K562 (cell line): ENCODE results near the gene IGF2. TPM values are rescaled to one million over a fixed set of nuclear protein-coding genes. Genes with fewer than 3 reads are reported as not detected.

Experiments
- ATAC-seq: fragments of 200-7000 bp; cut with Tn5 transposase; 3 replicates; pipeline ENCODE4 v1.9.1; 2020; ENCODE audit warnings: moderate library complexity
- BruUV-seq: library from RNA; stranded (reverse); fragments of 400-500 nt; replicated peaks from 2 replicates; lab custom pipeline; 2021; lab: Mats Ljungman, UMichigan
- CTCF ChIA-PET: fragments of 300-600 bp; formaldehyde crosslinking; extraction: SDS; loops from one replicate; lab custom pipeline; 2021; ENCODE audit warnings: low intra/inter-chr PET ratio; lab: Yijun Ruan, JAX
- POLR2A ChIA-PET: fragments of 300-600, 350-650 bp; sonication (Branson Sonifier 250); formaldehyde crosslinking; extraction: SDS; loops from one replicate; lab custom pipeline; 2021; ENCODE audit warnings: antibody characterized with exemption, inconsistent platforms; lab: Yijun Ruan, JAX
- DNase-seq, 4 experiments: peaks; one replicate each; pipeline versions ENCODE4 v3.0.0 to v3.0.0-alpha.2; 2011 to 2018; ENCODE audit warnings: low spot score in 3 of 4, mixed read lengths in 3 of 4; ENCODE audit errors: extremely low read depth in 1 of 4
- FAIRE-seq: peaks from 2 replicates; lab custom pipeline; 2011; peaks lifted over from hg19 to GRCh38; lab: Jason Lieb, UNC
- H2AFZ ChIP-seq: 2 replicates; pipeline ENCODE4 v1.6.0; 2011; ENCODE audit warnings: low read depth, low read length, control low read depth, inconsistent platforms
- H3K27ac ChIP-seq: fragments of 200-600 bp; 3 replicates; pipeline ENCODE4 v1.8.0; 2011; ENCODE audit warnings: low read depth, mild to moderate bottlenecking, control low read depth, inconsistent platforms, low read length, moderate library complexity, mixed read lengths; ENCODE audit errors: extremely low read depth
- H3K27me3 ChIP-seq, 2 experiments: fragments of 300-600 bp in 1 of 2; 2 replicates in 1 of 2; 3 replicates in 1 of 2; pipeline versions ENCODE4 v1.6.0 to v1.8.0; 2011; ENCODE audit warnings: inconsistent platforms in 2 of 2, low read length in 2 of 2, mild to moderate bottlenecking in 1 of 2, mixed read lengths in 1 of 2, moderate library complexity in 1 of 2; ENCODE audit not compliant: control insufficient read depth in 2 of 2, insufficient read depth in 2 of 2
- H3K36me3 ChIP-seq: fragments of 300-600 bp; 3 replicates; pipeline ENCODE4 v1.8.0; 2011; ENCODE audit warnings: mild to moderate bottlenecking, low read length, inconsistent platforms; ENCODE audit not compliant: control insufficient read depth, insufficient read depth
- H3K4me1 ChIP-seq, 2 experiments: fragments of 200-600 bp in 1 of 2; replicated peaks in 1 of 2; 2 replicates in 1 of 2; 3 replicates in 1 of 2; pipeline versions ENCODE4 v1.5.1 to v1.8.0; 2011; ENCODE audit warnings: inconsistent platforms in 2 of 2, low read length in 2 of 2, mild to moderate bottlenecking in 1 of 2, mixed read lengths in 1 of 2, moderate library complexity in 1 of 2; ENCODE audit not compliant: control insufficient read depth in 2 of 2, insufficient read depth in 2 of 2
- H3K4me2 ChIP-seq: 2 replicates; pipeline ENCODE4 v1.6.1; 2011; ENCODE audit warnings: low read length, control low read depth, inconsistent platforms, mixed read lengths; ENCODE audit not compliant: insufficient read depth
- H3K4me3 ChIP-seq: fragments of 200-600 bp; sonication (generic), shearing (Covaris generic); 2 replicates; pipeline ENCODE4 v1.5.1; 2016; ENCODE audit warnings: control low read depth, inconsistent platforms
- H3K79me2 ChIP-seq: fragments of 200-600 bp; 3 replicates; pipeline ENCODE4 v1.8.0; 2011; ENCODE audit warnings: low read length, inconsistent platforms; ENCODE audit not compliant: control insufficient read depth, insufficient read depth
- H3K9ac ChIP-seq, 2 experiments: 2 replicates each; pipeline versions ENCODE4 v1.6.0 to v1.6.1; 2011; ENCODE audit warnings: low read depth in 2 of 2, low read length in 2 of 2, control low read depth in 1 of 2, inconsistent platforms in 1 of 2, mild to moderate bottlenecking in 1 of 2, mixed read lengths in 1 of 2; ENCODE audit not compliant: insufficient read depth in 1 of 2
- H3K9me1 ChIP-seq: one replicate; pipeline ENCODE4 v1.6.0; 2011; ENCODE audit warnings: inconsistent platforms, mild to moderate bottlenecking, low read length, moderate library complexity; ENCODE audit not compliant: control insufficient read depth, insufficient read depth
- H3K9me3 ChIP-seq: replicated peaks from 2 replicates; pipeline ENCODE4 v1.5.1; 2011; ENCODE audit warnings: low read depth, low read length, inconsistent platforms; ENCODE audit not compliant: control insufficient read depth, insufficient read depth
- H4K20me1 ChIP-seq: replicated peaks from 2 replicates; pipeline ENCODE4 v1.6.1; 2011; ENCODE audit warnings: low read length, inconsistent platforms, mixed read lengths; ENCODE audit not compliant: control insufficient read depth, insufficient read depth
- MAFG ChIP-seq: fragments of 450-650 bp; conservative IDR thresholded peaks from 2 replicates; pipeline ENCODE4 v1.6.1; 2016; ENCODE audit warnings: missing genetic modification characterization, missing compliant biosample characterization
- MAFK ChIP-seq: IDR thresholded peaks from 2 replicates; pipeline ENCODE4 v1.6.1; 2011; ENCODE audit warnings: low read length, improper control_type of control experiment
- MAX ChIP-seq: sonication (generic); formaldehyde crosslinking; IDR thresholded peaks from 2 replicates; pipeline ENCODE4 v1.9.0; 2022; ENCODE audit warnings: mild to moderate bottlenecking, missing genetic modification reagents
- MTA3 ChIP-seq: fragments of 450-650 bp; formaldehyde crosslinking; IDR thresholded peaks from 2 replicates; pipeline ENCODE4 v1.6.1; 2017; ENCODE audit warnings: mild to moderate bottlenecking, borderline replicate concordance
- MYNN ChIP-seq, 2 experiments: sonication (generic); formaldehyde crosslinking in 1 of 2; IDR thresholded peaks; 2 replicates each; pipeline versions ENCODE4 v1.5.0 to v1.6.1; 2016 to 2020; ENCODE audit warnings: antibody characterized with exemption in 1 of 2, missing genetic modification reagents in 1 of 2
- SRSF7 ChIP-seq: fragments of 200-400 bp; formaldehyde crosslinking; optimal IDR thresholded peaks from 2 replicates; pipeline ENCODE3; 2017; ENCODE audit warnings: mild to moderate bottlenecking, low read depth, low read length
- STAT5A ChIP-seq: IDR thresholded peaks from 2 replicates; pipeline ENCODE4 v1.6.1; 2012; ENCODE audit warnings: low read length, inconsistent platforms, borderline replicate concordance
- ZBTB2 ChIP-seq: fragments of 450-650 bp; IDR thresholded peaks from 2 replicates; pipeline ENCODE4 v1.6.1; 2016; ENCODE audit warnings: antibody characterized with exemption
- ZNF124 ChIP-seq: sonication (generic); formaldehyde crosslinking; IDR thresholded peaks from 2 replicates; pipeline ENCODE4 v1.8.1; 2022; ENCODE audit warnings: missing genetic modification reagents
- ZNF134 ChIP-seq: fragments of 250-450 bp; sonication (Bioruptor Pico); conservative IDR thresholded peaks from 2 replicates; pipeline ENCODE4 v1.4.0; 2020
- ZNF253 ChIP-seq: fragments of 250-450 bp; sonication (Bioruptor Pico); conservative IDR thresholded peaks from 2 replicates; pipeline ENCODE4 v1.6.1; 2021; ENCODE audit warnings: mild to moderate bottlenecking
- ZNF263 ChIP-seq: sonication (generic); formaldehyde crosslinking; IDR thresholded peaks from 2 replicates; pipeline ENCODE4 v1.8.0; 2022; ENCODE audit warnings: mild to moderate bottlenecking, missing genetic modification reagents, borderline replicate concordance
- ZNF316 ChIP-seq: fragments of 450-650 bp; IDR thresholded peaks from 2 replicates; pipeline ENCODE4 v1.6.1; 2016
- ZNF347 ChIP-seq: fragments of 450-650 bp; formaldehyde crosslinking; IDR thresholded peaks from 2 replicates; pipeline ENCODE4 v1.4.0; 2020; ENCODE audit warnings: low read depth, mild to moderate bottlenecking, moderate library complexity
- WGBS: fragments of 100-300 bp; shearing (Covaris generic); methylation state at CpG from one replicate; pipeline ENCODE4 v1.1.6; 2016; ENCODE audit warnings: low coverage, mixed read lengths; ENCODE audit not compliant: insufficient coverage; ENCODE audit errors: missing lambda C conversion rate; 5-methylcytosine and 5-hydroxymethylcytosine counted together
- in situ Hi-C: fragments of 300-500 bp; cut with MboI; formaldehyde crosslinking; loops from 4 replicates; pipeline ENCODE4 v1.15.0; 2018; ENCODE audit warnings: inconsistent platforms, mixed read lengths
- intact Hi-C: fragments of 100-400 bp; cut with micrococcal nuclease; formaldehyde crosslinking; loops from 2 replicates; pipeline ENCODE4 v1.14.2; 2022
- polyA plus RNA-seq, 8 experiments: library from polyadenylated mRNA; depleted of rRNA in 4 of 8; stranded (reverse) in 5 of 8; unstranded in 3 of 8; fragments of >200 nt; fragmentation: Nextera tagmentation in 2 of 8; fragmentation: Illumina TruSeq in 1 of 8; extraction: Ambion mirVana in 2 of 8; extraction: Trizol in 1 of 8; gene quantifications; 2 replicates each; pipeline versions ENCODE4 v1.2.1 to v1.2.3, GENCODE V29; 2011 to 2014; ENCODE audit warnings: inconsistent platforms in 1 of 8, missing spikeins in 1 of 8
- total RNA-seq, 7 experiments: library from RNA; depleted of rRNA in 6 of 7; stranded (reverse); fragments of >200 nt in 6 of 7; fragmentation: Illumina TruSeq in 2 of 7; extraction: Trizol in 2 of 7; gene quantifications; 2 replicates each; pipeline versions ENCODE4 v1.2.1 to v1.2.3, GENCODE V29; 2011 to 2021; ENCODE audit warnings: low replicate concordance in 1 of 7

IGF2 gene
- total and polyA plus RNA-seq, 9 of the 15 experiments (the other 6 are each of a cell fraction or from before 2014, with no cell fraction given), result 0.16 TPM; not detected in 8

- TF ChIP-seq ZNF124 (CRISPR knock-in tag), result no peak
- no peak for TF ChIP-seq MAFK
- TF ChIP-seq ZNF263 (CRISPR knock-in tag), result peak; percentile 62
- TF ChIP-seq MTA3, result no peak
- no peak for TF ChIP-seq STAT5A
- TF ChIP-seq ZBTB2, result no peak
- TF ChIP-seq MYNN (IDR thresholded peaks at IDR 0.05), result no peak
- no peak for TF ChIP-seq MYNN (CRISPR knock-in tag; IDR thresholded peaks at IDR 0.05)
- TF ChIP-seq ZNF347 (CRISPR knock-in tag), result no peak
- TF ChIP-seq ZNF134 (CRISPR knock-in tag), result no peak
These were observed 16.3 kb upstream of the IGF2 start (continued) for GRCh38 chr11:2155511-2155910.

- H3K27me3 ChIP-seq, result peaks cover 0 to 20% of the 10 kb centered on the region in 2 experiments; a peak in 3 of 5 replicates
- no peak overlapping the region for H2AFZ ChIP-seq
- H3K9me1 ChIP-seq, result no peaks in the 10 kb centered on the region
- no peak overlapping the region; a peak in 1 of 4 replicates for H3K9ac ChIP-seq
- no peak overlapping the region for H3K27ac ChIP-seq
- peaks cover 0 to 38% of the 10 kb centered on the region in 2 experiments; a peak in 1 of 5 replicates for H3K4me1 ChIP-seq
- ATAC-seq (no peak), DNase-seq (no peak), FAIRE-seq (no peak)
- in situ Hi-C loops, result loop anchor here (10.0 kb wide), 2 partner anchors 300 to 460 kb away; partner anchors contain the start of genes KRTAP5-6 and LSP1
- ChIA-PET POLR2A (interaction anchor here (0.7 kb wide), 1 partner anchor 251 kb away, joined by 5 read pairs; no protein-coding TSS in a partner anchor), CTCF (interaction anchor here (1.1 kb wide), 1 partner anchor 118 kb away, joined by 5 read pairs; no protein-coding TSS in a partner anchor)
- H3K79me2 ChIP-seq, result no peaks in the 10 kb centered on the region
- TF ChIP-seq MAFG (tag) (peak; percentile 26; the same call in 1 of the 2 replicates), SRSF7 (no peak), ZNF316 (peak; percentile 57), MAX (no peak), ZNF253 (CRISPR knock-in tag) (no peak)
- no TSS peak for BruUV-seq
- 4% methylated on average over 14 of the region's 17 CpGs for WGBS
- no peaks in the 10 kb centered on the region for H3K9me3 ChIP-seq
- no peaks in the 10 kb centered on the region for H3K36me3 ChIP-seq
- no peak overlapping the region for H3K4me2 ChIP-seq
- intact Hi-C loops, result loop anchor here (5.0 kb wide), 1 partner anchor 328 kb away; no protein-coding TSS in a partner anchor
- peaks cover 15% of the 10 kb centered on the region; the same call in 1 of the 2 replicates for H4K20me1 ChIP-seq
- H3K4me3 ChIP-seq, result no peak overlapping the region
These were observed 15.7 kb upstream of the IGF2 start for GRCh38 chr11:2154889-2155288.
